Endothelial cell of umbilical vein (primary cell): ENCODE measurements around the gene SLC39A12.

Experiments
- POLR2A ChIP-seq: IDR thresholded peaks from 2 replicates; pipeline ENCODE4 v1.6.1; 2012; ENCODE audit warnings: low read depth, mild to moderate bottlenecking, control low read depth, low read length
- POLR2AphosphoS5 ChIP-seq: IDR thresholded peaks from 2 replicates; pipeline ENCODE4 v1.6.1; 2012; ENCODE audit warnings: low read depth, mild to moderate bottlenecking, control low read depth, low read length, moderate library complexity; ENCODE audit not compliant: insufficient read depth
- TF ChIP-seq, protein P1 (sequence below), 2 donors: IDR thresholded peaks; 1 replicate in 1 of 2; 2 replicates in 1 of 2; pipeline ENCODE4 v1.5.1; 2011; ENCODE audit warnings: low read length in 2 of 2, mild to moderate bottlenecking in 2 of 2, moderate library complexity in 2 of 2, control low read depth in 1 of 2, inconsistent platforms in 1 of 2, low read depth in 1 of 2; ENCODE audit not compliant: insufficient read depth in 1 of 2; ENCODE audit errors: extremely low read depth in 1 of 2

DNA sequence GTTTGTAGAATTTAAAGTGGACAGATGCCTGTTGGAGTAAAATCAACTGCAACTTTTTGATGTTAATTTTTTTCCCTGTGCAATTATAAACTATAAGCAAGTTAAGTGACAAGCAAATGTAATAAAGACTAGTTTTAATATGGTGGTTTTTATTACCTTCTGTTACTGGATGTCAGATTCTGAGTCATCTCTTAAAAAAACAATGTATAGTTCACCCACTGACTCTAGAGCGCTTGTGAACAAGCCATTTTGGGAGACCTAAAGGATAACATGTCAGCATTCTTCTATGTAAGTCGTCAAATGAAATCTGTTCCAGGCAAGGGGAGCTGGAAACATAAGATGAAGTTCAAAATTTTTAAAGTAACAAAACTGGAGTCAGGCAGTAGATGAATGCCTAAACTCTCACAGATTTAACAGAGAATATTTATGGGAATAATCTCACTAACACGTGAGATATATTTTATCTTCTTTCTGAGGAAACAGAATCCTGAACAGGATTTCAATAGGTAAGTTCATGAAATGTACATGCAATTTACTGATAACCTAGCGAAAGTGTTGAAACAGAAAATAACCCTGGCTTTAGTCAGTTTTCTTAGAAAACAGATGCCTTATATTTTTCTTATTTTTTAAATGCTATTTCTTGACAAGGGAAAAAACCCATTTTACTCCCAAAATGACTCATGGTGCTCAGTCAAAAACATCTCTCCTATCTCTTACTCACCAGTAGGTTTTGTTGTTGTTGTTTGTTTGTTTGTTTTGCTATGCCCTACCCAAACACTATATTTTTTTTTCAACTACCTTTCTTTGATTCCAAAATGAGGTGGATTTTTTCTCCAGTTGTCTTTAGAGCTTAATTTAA is 91.7 kb downstream of the SLC39A12 start:
- TF ChIP-seq POLR2AphosphoS5 (no peak), POLR2A (no peak)
- TF ChIP-seq, protein P1, sequence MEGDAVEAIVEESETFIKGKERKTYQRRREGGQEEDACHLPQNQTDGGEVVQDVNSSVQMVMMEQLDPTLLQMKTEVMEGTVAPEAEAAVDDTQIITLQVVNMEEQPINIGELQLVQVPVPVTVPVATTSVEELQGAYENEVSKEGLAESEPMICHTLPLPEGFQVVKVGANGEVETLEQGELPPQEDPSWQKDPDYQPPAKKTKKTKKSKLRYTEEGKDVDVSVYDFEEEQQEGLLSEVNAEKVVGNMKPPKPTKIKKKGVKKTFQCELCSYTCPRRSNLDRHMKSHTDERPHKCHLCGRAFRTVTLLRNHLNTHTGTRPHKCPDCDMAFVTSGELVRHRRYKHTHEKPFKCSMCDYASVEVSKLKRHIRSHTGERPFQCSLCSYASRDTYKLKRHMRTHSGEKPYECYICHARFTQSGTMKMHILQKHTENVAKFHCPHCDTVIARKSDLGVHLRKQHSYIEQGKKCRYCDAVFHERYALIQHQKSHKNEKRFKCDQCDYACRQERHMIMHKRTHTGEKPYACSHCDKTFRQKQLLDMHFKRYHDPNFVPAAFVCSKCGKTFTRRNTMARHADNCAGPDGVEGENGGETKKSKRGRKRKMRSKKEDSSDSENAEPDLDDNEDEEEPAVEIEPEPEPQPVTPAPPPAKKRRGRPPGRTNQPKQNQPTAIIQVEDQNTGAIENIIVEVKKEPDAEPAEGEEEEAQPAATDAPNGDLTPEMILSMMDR (IDR thresholded peaks at IDR 0.05; ENCODE audit: extremely low read depth in 1 of 2, insufficient read depth in 1 of 2, low read depth in 1 of 2, low read length in 2 of 2): no peak
